Bronchial epithelial cell (primary cell): Measurements from ENCODE around the gene RSPH6A. TPM values are rescaled to one million over a fixed set of nuclear protein-coding genes. Genes with fewer than 3 reads are reported as not detected.
A peak's percentile ranks its signal among the peaks of the same experiment; 100 is the strongest.

Experiments
- DNase-seq: peaks from one replicate; pipeline ENCODE4 v3.0.0-alpha.2; 2010; ENCODE audit warnings: low read depth
- FAIRE-seq: peaks from 2 replicates; lab custom pipeline; 2011; peaks lifted over from hg19 to GRCh38; lab: Jason Lieb, UNC
- H3K27me3 ChIP-seq: 2 replicates; pipeline ENCODE4 v1.5.1; 2011; ENCODE audit warnings: low read length; ENCODE audit not compliant: control insufficient read depth, insufficient read depth
- H3K36me3 ChIP-seq: 2 replicates; pipeline ENCODE4 v1.5.1; 2011; ENCODE audit warnings: low read length; ENCODE audit not compliant: control insufficient read depth, insufficient read depth
- H3K4me3 ChIP-seq: 2 replicates; pipeline ENCODE4 v1.5.1; 2011; ENCODE audit warnings: mild to moderate bottlenecking, low read depth, low read length, control low read depth
- CTCF ChIP-seq: IDR thresholded peaks from 2 replicates; pipeline ENCODE4 v1.5.1; 2011; ENCODE audit warnings: mild to moderate bottlenecking, moderate library complexity, low read length, control low read depth, inconsistent platforms; ENCODE audit not compliant: insufficient read depth, severe bottlenecking
- total RNA-seq: library from RNA; depleted of rRNA; stranded (reverse); fragments of >200 nt; gene quantifications from 2 replicates; pipeline ENCODE4 v1.2.1, GENCODE V29; 2014

RSPH6A gene
- total RNA-seq, 1 donor from 2014 or later, result not detected

- no peak for FAIRE-seq
Observed at GRCh38 chr19:45824041-45824471, 8.9 kb upstream of the RSPH6A start.

GRCh38 chr19:45823182-45823581 lies 8.1 kb upstream of the RSPH6A start:
- Histone ChIP-seq H3K36me3 (peaks cover 43% of the 10 kb centered on the region), H3K27me3 (no peaks in the 10 kb centered on the region), H3K4me3 (no peak overlapping the region)
- FAIRE-seq (no peak), DNase-seq (no peak)
- TF ChIP-seq CTCF, result no peak

More at GRCh38 chr19:45824041-45824471, 8.9 kb upstream of the RSPH6A start:
- Histone ChIP-seq H3K36me3 (peaks cover 49% of the 10 kb centered on the region), H3K4me3 (no peak overlapping the region), H3K27me3 (no peaks in the 10 kb centered on the region)
- peak; percentile 39 for DNase-seq
- TF ChIP-seq CTCF, result no peak

GRCh38 chr19:45822716-45823115 lies 7.6 kb upstream of the RSPH6A start:
- H3K4me3 ChIP-seq, result no peak overlapping the region
- H3K36me3 ChIP-seq, result peaks cover 39% of the 10 kb centered on the region
- DNase-seq (peak; percentile 14), FAIRE-seq (no peak)
- no peak for TF ChIP-seq CTCF
- no peaks in the 10 kb centered on the region for H3K27me3 ChIP-seq

GRCh38 chr19:45821570-45821969 lies 6.5 kb upstream of the RSPH6A start:
- no peaks in the 10 kb centered on the region for H3K27me3 ChIP-seq
- FAIRE-seq, result no peak
- no peak for TF ChIP-seq CTCF
- peaks cover 30% of the 10 kb centered on the region for H3K36me3 ChIP-seq
- no peak for DNase-seq
- no peak overlapping the region for H3K4me3 ChIP-seq

DNA sequence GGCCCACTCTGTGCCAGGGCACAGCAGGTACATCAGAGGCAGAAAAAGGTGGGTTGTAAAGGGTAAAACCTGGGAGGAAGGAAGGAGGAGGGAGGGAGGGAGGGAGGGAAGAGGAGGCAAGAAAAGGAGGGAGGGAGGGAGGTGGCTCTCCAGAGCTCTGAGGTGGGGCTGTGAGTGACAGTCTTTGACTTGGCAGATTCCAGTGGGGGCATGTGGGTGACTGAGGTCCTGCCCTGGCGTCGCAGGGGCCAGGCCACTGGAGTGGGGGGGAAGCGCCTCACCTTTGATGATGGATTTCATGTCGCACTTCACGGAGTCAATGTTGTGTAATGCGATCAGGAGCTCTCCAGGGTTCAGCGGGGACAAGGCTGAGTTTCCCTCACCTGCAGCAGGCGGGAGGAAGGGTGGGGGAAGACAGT lies 6.0 kb upstream of the RSPH6A start:
- TF ChIP-seq CTCF, result no peak
- no peak overlapping the region for H3K4me3 ChIP-seq
- FAIRE-seq, result peak; percentile 89
- H3K27me3 ChIP-seq, result no peaks in the 10 kb centered on the region
- no peak for DNase-seq
- H3K36me3 ChIP-seq, result peaks cover 27% of the 10 kb centered on the region
